Activated naive CD4-positive, alpha-beta T cell treated with anti-CD3 and anti-CD28 coated beads for 36 hours (primary cell): ENCODE measurements around the gene LGR6. TPM values are rescaled to one million over a fixed set of nuclear protein-coding genes. Genes with fewer than 3 reads are reported as not detected.
"Not testable (repeated sequence)": the region's sequence is repeated elsewhere in the genome, so short reads cannot be mapped to it uniquely, and the experiment has no call there.

Source experiments
- CTCF ChIA-PET: fragments of 350-600 bp; sonication (Branson Sonifier 250); formaldehyde crosslinking; loops from one replicate; lab custom pipeline; 2021; ENCODE audit warnings: antibody characterized with exemption; lab: Charles Lee
- DNase-seq: peaks from one replicate; pipeline ENCODE4 v3.0.0-alpha.2; 2020
- H3K27ac Mint-ChIP-seq: one replicate; pipeline ENCODE4 v1.8.0; 2021; ENCODE audit warnings: mild to moderate bottlenecking, mixed read lengths
- H3K27me3 Mint-ChIP-seq: one replicate; pipeline ENCODE4 v1.8.0; 2021; ENCODE audit warnings: low read depth, mixed read lengths
- H3K36me3 Mint-ChIP-seq: one replicate; pipeline ENCODE4 v1.8.0; 2021; ENCODE audit warnings: low read depth, mixed read lengths
- H3K4me1 Mint-ChIP-seq: one replicate; pipeline ENCODE4 v1.8.0; 2021; ENCODE audit warnings: low read depth, mixed read lengths
- H3K4me3 Mint-ChIP-seq: one replicate; pipeline ENCODE4 v1.8.0; 2021; ENCODE audit warnings: mild to moderate bottlenecking, moderate library complexity, mixed read lengths
- H3K9me3 Mint-ChIP-seq: one replicate; pipeline ENCODE4 v1.8.0; 2021; ENCODE audit warnings: mixed read lengths
- intact Hi-C: fragments of 100-400 bp; cut with micrococcal nuclease; formaldehyde crosslinking; loops from one replicate; pipeline ENCODE4 v1.15.1; 2023
- total RNA-seq, 2 experiments: library from RNA; stranded (reverse); gene quantifications; one replicate each; pipeline ENCODE4 v1.2.3, GENCODE V29; 2021

The LGR6 gene
- total RNA-seq, 2 experiments from 2014 or later, result 0.19 to 0.22 TPM

DNA sequence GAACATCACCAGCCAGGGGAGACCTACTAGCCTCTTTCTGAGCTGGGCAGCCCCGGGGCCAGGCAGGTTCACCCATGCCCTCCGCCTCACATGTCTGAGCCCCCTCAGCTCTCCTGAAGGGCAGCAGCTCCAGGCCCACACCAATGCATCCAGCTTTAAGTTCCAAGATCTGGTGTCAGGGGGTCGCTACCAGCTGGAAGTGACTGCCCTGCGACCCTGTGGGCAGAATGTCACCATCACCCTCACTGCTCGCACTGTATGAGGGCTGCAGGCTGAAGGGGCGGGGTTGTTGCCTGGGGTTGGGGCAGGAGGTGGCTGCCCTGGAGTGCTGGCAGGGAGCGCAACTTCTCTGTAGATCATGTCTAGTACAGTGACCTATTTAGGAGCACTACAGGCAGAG lies 24.7 kb upstream of the LGR6 start:
- H3K4me1 Mint-ChIP-seq, result peaks cover 22% of the 10 kb centered on the region
- H3K4me3 Mint-ChIP-seq, result no peak overlapping the region
- H3K27me3 Mint-ChIP-seq, result no peaks in the 10 kb centered on the region
- intact Hi-C loops, result no loop called here
- CTCF ChIA-PET, result no interaction called here
- no peak overlapping the region for H3K27ac Mint-ChIP-seq
- no peaks in the 10 kb centered on the region for H3K36me3 Mint-ChIP-seq
- H3K9me3 Mint-ChIP-seq, result no peaks in the 10 kb centered on the region
- DNase-seq, result no peak

DNA sequence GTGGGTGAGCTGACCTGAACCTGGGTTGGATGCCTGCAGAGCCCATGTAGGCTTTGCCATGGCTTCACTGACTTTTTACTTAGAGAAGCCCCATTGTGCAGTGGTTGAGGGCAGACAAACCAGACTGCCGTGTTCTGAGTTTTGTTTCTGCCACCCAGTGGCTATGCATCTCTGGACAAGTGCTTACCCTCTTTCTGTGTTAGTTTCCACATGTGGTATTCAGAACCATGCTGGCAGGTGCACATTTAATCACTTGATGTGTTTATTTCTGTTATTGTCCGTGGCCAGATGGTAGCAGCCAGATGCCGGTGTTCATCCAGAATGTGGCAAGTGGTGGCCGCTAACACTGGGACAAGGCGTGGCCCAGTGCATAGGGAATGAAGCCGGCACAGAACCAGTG lies 22.9 kb upstream of the LGR6 start:
- no peaks in the 10 kb centered on the region for H3K9me3 Mint-ChIP-seq
- no peak for DNase-seq
- intact Hi-C loops, result no loop called here
- no peak overlapping the region for H3K4me3 Mint-ChIP-seq
- H3K4me1 Mint-ChIP-seq, result peaks cover 5% of the 10 kb centered on the region
- CTCF ChIA-PET, result no interaction called here
- no peak overlapping the region for H3K27ac Mint-ChIP-seq
- no peaks in the 10 kb centered on the region for H3K36me3 Mint-ChIP-seq
- no peaks in the 10 kb centered on the region for H3K27me3 Mint-ChIP-seq

DNA sequence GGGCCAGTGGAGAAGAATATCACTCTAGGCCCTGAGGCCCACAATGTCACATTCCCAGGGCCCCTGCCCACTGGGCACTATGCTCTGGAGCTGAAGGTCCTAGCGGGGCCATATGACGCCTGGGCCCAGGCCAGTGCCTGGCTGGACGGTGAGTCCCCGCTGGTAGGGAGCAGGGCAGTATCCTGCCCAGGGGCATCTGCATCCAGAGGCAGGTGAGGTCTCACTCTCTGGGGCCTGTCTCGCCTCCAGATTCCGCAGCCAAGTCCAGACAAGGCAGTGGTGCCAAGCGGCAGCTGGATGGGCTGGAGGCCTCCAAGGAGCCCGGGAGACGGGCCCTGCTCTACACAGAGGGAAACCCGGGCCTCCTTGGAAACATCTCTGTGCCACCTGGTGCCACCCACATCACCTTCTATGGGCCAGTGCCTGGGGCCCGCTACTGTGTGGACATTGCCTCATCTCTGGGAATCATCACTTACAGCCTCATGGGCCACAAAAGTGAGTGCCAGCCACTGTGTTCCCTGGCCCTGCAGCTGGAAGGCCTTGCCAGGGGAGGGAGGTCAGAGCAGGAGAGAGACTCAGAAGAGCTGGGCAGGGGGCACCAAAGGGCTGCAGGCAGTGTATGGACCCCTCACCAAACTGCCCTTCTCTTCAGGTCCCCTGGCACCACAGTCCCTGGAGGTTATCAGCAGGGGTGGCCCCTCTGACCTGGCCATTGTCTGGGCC lies 22.1 kb upstream of the LGR6 start:
- no peaks in the 10 kb centered on the region for H3K36me3 Mint-ChIP-seq
- no peak for DNase-seq
- no peak overlapping the region for H3K4me3 Mint-ChIP-seq
- no peaks in the 10 kb centered on the region for H3K9me3 Mint-ChIP-seq
- no peaks in the 10 kb centered on the region for H3K4me1 Mint-ChIP-seq
- no peak overlapping the region for H3K27ac Mint-ChIP-seq
- intact Hi-C loops, result no loop called here
- CTCF ChIA-PET, result interaction anchor here (0.5 kb wide), 1 partner anchor 141 kb away, joined by 3 read pairs; no protein-coding TSS in a partner anchor
- H3K27me3 Mint-ChIP-seq, result no peaks in the 10 kb centered on the region

DNA sequence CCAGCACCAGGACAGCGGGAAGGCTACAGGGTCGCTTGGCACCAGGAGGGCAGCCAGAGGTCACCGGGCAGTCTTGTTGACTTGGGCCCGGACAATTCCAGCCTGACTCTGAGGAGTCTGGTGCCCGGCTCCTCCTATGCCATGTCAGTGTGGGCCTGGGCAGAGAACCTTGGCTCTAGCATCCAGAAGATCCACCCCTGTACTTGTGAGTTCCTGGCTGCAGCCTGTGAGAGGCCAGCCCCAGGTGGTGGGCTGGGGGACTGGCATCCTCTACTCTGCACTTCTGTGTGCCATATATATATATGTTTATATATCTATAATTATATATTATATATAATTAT lies 21.6 kb upstream of the LGR6 start:
- intact Hi-C loops, result no loop called here
- no peaks in the 10 kb centered on the region for H3K9me3 Mint-ChIP-seq
- H3K36me3 Mint-ChIP-seq, result no peaks in the 10 kb centered on the region
- H3K27ac Mint-ChIP-seq, result no peak overlapping the region
- H3K27me3 Mint-ChIP-seq, result no peaks in the 10 kb centered on the region
- CTCF ChIA-PET, result interaction anchor here (0.5 kb wide), 1 partner anchor 141 kb away, joined by 3 read pairs; no protein-coding TSS in a partner anchor
- H3K4me3 Mint-ChIP-seq, result no peak overlapping the region
- no peaks in the 10 kb centered on the region for H3K4me1 Mint-ChIP-seq
- DNase-seq, result no peak

DNA sequence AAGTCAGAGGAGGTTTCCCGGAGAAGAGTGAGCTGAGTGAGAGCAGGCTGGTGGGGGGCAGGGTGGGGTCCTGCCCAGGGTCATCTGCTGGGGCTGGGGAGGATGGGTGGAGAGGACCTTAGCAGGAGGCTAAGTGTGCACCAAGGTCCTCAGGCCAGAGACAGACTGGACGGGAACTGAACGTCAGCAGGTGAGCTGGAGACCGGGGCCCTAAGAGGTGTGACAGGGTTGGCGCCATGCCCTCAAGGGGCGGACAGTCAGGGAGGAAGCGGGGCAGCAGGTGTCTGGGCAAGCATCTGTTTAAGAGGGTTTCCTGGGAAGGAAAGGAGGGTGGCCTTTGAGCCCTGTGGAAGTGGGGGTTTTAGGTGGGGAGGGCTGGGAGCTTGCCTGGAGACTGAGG lies 19.6 kb upstream of the LGR6 start:
- H3K4me3 Mint-ChIP-seq, result no peak overlapping the region
- H3K36me3 Mint-ChIP-seq, result no peaks in the 10 kb centered on the region
- H3K27me3 Mint-ChIP-seq, result no peaks in the 10 kb centered on the region
- no peaks in the 10 kb centered on the region for H3K9me3 Mint-ChIP-seq
- no peak overlapping the region for H3K27ac Mint-ChIP-seq
- intact Hi-C loops, result no loop called here
- DNase-seq, result no peak
- CTCF ChIA-PET, result interaction anchor here (1.1 to 2.9 kb wide), 7 partner anchors 10 to 39 kb away, joined by 3 to 12 read pairs (median 6); partner anchors contain the start of genes LGR6 and PTPN7
- no peaks in the 10 kb centered on the region for H3K4me1 Mint-ChIP-seq

DNA sequence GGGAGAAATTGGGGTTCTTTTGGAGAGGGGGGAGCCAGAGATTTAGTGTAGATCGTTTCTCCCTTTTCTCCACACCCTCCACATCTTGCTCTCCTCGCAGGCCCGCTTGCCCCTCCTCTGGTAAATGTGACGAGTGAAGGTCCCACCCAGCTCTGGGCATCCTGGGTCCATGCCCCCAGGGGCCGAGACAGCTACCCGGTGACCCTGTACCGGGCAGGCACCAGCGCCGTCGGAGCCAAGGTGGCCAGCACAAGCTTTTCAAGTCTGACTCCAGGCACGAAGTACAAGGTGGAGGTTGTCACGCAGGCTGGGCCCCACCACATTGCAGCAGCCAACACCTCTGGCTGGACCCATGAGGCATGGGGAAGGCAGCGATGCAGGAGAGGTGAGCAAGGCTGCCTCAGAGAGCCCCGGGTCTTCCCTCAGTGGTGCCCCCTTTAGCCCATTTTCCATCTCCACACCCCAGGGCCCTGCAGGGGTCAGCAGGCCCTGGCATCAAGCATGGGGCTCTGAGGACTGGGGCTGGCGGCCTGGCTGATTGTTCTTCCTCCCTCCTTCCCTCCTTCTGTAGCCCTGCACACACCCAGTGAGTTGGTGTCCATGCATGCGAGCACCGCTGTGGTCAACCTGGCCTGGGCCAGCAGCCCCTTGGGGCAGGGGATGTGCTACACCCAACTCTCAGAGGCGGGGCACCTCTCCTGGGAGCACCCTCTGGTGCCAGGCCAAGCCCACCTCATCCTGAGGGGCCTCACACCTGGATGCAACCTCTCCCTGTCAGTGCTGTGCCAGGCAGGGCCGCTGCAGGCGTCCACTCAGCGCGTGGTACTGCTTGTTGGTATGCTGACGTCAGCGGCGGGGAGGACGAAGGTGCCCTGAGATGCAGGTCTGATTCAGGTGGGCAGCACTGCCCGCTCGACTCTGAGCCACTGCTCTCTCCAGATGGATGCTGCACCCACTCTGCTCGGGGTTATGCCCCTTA lies 16.4 kb upstream of the LGR6 start:
- Mint-ChIP-seq H3K9me3 (no peaks in the 10 kb centered on the region), H3K4me3 (no peak overlapping the region), H3K27ac (no peak overlapping the region), H3K27me3 (no peaks in the 10 kb centered on the region), H3K36me3 (no peaks in the 10 kb centered on the region), H3K4me1 (no peaks in the 10 kb centered on the region)
- DNase-seq, result no peak
- CTCF ChIA-PET, result interaction anchor here (1.0 to 2.8 kb wide), 3 partner anchors 8 to 17 kb away, joined by 4 to 12 read pairs (median 4); partner anchors contain the start of gene PTPN7
- intact Hi-C loops, result no loop called here

DNA sequence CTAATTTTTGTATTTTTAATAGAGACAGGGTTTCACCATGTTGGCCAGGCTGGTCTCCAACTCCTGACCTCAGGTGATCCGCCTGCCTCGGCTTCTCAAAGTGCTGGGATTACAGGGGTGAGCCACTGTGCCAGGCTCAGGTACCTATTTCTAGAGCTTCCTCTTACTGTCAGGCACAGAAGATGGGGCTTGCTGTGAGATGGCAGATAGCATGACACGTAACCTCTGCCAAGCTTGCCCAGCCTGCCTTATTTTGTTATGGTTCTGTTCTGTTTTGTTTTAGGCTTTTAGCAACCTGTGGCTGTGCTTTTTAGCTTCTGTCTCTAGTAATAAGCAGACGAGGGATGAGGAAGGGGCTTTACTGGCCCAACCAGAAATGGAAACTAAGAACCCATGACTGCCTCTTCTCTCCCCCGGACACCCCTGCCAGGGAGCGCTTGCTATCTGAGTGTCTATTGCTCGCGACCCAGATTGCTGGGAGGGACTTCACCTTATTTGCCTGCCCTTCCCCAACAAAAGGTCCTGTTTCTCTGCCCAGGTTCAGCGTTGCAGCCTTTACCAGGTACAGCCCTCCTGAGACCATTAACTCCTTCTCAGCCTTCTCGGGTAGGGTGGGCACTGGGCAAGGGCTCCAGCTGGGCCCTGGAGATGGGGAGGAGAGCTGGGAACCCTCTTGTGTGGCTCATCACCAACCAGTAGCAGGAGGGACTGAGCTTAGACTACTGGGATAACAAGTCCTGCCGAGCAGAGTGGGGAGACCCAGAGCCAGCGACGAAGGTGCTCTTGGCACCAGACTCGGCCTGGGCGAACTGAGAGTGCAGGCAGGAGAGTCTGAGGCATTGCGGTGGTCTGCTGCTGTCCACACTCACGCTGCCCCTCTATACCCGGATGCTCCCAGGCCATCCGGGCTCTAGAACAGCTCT lies 13.5 kb upstream of the LGR6 start:
- CTCF ChIA-PET, result interaction anchor here (0.8 to 3.5 kb wide), 3 partner anchors 9 to 137 kb away, joined by 3 to 20 read pairs (median 7); partner anchors contain the start of gene PTPN7
- intact Hi-C loops, result no loop called here
- H3K27me3 Mint-ChIP-seq, result no peaks in the 10 kb centered on the region

DNA sequence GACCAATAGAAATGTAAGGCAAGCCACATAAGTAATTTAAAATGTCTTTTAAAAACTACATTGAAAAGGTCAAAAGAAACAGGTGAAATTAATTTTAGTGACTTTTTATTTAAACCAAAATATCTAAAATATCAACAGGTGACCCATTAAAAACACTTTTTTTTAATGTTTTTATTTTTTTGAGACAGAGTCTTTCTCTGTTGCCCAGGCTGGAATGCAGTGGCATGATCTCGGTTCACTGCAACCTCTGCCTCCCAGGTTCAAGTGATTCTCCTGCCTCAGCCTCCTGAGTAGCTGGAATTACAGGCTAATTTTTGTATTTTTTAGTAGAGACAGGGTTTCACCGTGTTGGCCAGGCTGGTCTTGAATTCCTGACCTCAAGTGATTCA lies 12.9 kb upstream of the LGR6 start:
- H3K4me1 Mint-ChIP-seq, H3K9me3 Mint-ChIP-seq, H3K27ac Mint-ChIP-seq, H3K4me3 Mint-ChIP-seq, DNase-seq, H3K27me3 Mint-ChIP-seq, intact Hi-C loops, H3K36me3 Mint-ChIP-seq: not testable (repeated sequence)
- CTCF ChIA-PET, result interaction anchor here (0.9 to 3.5 kb wide), 3 partner anchors 8 to 21 kb away, joined by 7 to 20 read pairs (median 9); partner anchors contain the start of genes LGR6 and PTPN7

More for the DNA sequence above, 13.5 kb upstream of the LGR6 start:
- Mint-ChIP-seq H3K4me3 (no peak overlapping the region), H3K4me1 (peaks cover 8% of the 10 kb centered on the region), H3K36me3 (no peaks in the 10 kb centered on the region), H3K9me3 (no peaks in the 10 kb centered on the region), H3K27ac (no peak overlapping the region)
- DNase-seq, result no peak

DNA sequence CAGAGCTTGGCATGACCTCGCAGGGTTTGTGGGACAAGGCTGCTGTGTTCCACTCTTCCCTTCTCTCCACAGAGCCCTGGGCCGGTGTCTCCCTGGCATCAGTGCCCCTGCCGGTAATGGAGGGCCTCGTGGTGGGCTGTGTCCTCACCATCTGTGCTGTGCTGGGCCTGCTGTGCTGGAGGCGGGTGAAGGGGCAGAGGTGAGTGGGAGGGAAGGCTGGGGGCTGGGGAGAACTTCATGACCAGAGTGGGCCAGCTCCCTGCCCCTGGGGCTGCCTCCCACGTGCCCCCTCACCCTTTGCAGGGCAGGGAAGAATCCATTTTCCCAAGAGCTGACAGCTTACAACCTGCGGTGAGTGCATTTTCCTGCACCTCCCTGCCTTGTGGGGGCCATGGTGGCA lies 12.0 kb upstream of the LGR6 start:
- intact Hi-C loops, result no loop called here
- CTCF ChIA-PET, result interaction anchor here (1.5 to 3.5 kb wide), 2 partner anchors 8 to 11 kb away, joined by 9 to 20 read pairs; partner anchors contain the start of gene LGR6
- Mint-ChIP-seq H3K9me3 (no peaks in the 10 kb centered on the region), H3K4me3 (no peak overlapping the region), H3K4me1 (peaks cover 8% of the 10 kb centered on the region), H3K27ac (no peak overlapping the region), H3K36me3 (no peaks in the 10 kb centered on the region), H3K27me3 (no peaks in the 10 kb centered on the region)
- no peak for DNase-seq

DNA sequence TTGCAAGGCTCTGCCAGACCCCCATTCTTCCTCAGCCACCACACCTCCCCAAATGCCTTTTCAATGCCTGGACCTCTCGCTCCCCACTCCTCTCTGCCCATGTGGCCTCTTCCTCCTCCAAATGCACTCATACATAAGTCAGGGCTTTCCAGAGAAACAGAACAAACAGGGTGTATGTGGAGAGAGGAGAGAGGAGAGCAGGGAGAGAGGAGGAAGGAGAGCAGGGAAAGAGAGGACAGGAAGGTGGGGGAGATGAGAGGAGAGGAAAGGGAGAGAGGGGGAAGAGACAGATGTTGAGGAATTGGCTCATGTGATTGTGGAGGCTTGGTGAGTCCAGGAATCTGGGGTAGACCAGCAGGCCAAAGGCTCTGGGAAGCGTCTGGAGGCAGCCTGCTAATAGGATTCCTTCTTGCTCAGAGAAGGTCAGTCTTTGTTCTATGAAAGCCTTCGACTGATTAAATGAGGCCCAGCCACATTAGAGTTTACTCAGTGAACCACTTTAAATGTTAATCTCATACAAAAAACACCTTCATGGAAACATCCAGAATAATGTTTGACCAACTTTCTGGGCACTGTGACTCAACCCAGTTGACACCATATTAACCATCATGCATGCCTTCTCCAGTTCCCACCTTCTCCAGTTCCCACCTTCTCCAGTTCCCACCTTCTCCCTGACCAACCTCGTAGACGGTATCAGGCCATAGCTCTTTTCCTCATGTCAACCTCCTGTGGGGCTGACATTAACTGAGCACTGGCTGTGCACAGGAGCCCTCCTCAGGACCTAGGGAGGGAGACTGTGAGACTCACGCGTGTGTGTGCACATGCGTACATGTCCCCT lies 11.3 kb upstream of the LGR6 start:
- intact Hi-C loops, result no loop called here
- CTCF ChIA-PET, result interaction anchor here (1.5 to 3.5 kb wide), 4 partner anchors 7 to 538 kb away, joined by 9 to 20 read pairs (median 11); partner anchors contain the start of gene LGR6

More for the DNA sequence above, 11.3 kb upstream of the LGR6 start:
- DNase-seq, result no peak
- Mint-ChIP-seq H3K27me3 (no peaks in the 10 kb centered on the region), H3K4me3 (no peak overlapping the region), H3K4me1 (peaks cover 8% of the 10 kb centered on the region), H3K27ac (no peak overlapping the region), H3K36me3 (no peaks in the 10 kb centered on the region), H3K9me3 (no peaks in the 10 kb centered on the region)
